ENCODE measurements around the gene TANC1.

GRCh38 chr2:159010340-159010739 is 41.9 kb downstream of the TANC1 start:
- TF ChIP-seq CTCF (IDR thresholded peaks at IDR 0.05; ENCODE audit: insufficient read depth, low read depth, low read length) (no peak), EZH2 (IDR thresholded peaks at IDR 0.05; ENCODE audit: insufficient read depth, low read length) (no peak)

All from astrocyte (in vitro differentiated cells and primary cell).